T-helper 1 cell treated with Interleukin-12 subunit alpha and Interleukin-12 subunit beta and Interleukin-4 antibody, amounts not matched to agents 30 μg/mL and 1 μg/mL, for 36 hours (primary cell): ENCODE data around the gene LCK.

Experiments
- H3K27ac Mint-ChIP-seq: one replicate; pipeline ENCODE4 v1.8.0; 2021; ENCODE audit warnings: mild to moderate bottlenecking, mixed read lengths
- H3K27me3 Mint-ChIP-seq: one replicate; pipeline ENCODE4 v1.8.0; 2021; ENCODE audit warnings: low read depth, mixed read lengths
- H3K36me3 Mint-ChIP-seq: one replicate; pipeline ENCODE4 v1.8.0; 2021; ENCODE audit warnings: low read depth, mixed read lengths
- H3K4me1 Mint-ChIP-seq: one replicate; pipeline ENCODE4 v1.8.0; 2021; ENCODE audit warnings: low read depth, mixed read lengths
- H3K4me3 Mint-ChIP-seq: one replicate; pipeline ENCODE4 v1.8.0; 2021; ENCODE audit warnings: mild to moderate bottlenecking, moderate library complexity, mixed read lengths
- H3K9me3 Mint-ChIP-seq: one replicate; pipeline ENCODE4 v1.8.0; 2021; ENCODE audit warnings: mixed read lengths

Gene LCK

GRCh38 chr1:32224285-32224684, 26.8 kb upstream of the LCK start:
- Mint-ChIP-seq H3K27me3 (no peaks in the 10 kb centered on the region), H3K27ac (peak overlapping the region; percentile 10), H3K4me3 (peak overlapping the region; percentile 95), H3K4me1 (peaks cover 24% of the 10 kb centered on the region), H3K36me3 (peaks cover 35% of the 10 kb centered on the region), H3K9me3 (no peaks in the 10 kb centered on the region)

GRCh38 chr1:32228771-32229170, 22.3 kb upstream of the LCK start:
- Mint-ChIP-seq H3K4me3 (no peak overlapping the region), H3K36me3 (peaks cover 36% of the 10 kb centered on the region), H3K9me3 (no peaks in the 10 kb centered on the region), H3K27me3 (no peaks in the 10 kb centered on the region), H3K4me1 (peaks cover 13% of the 10 kb centered on the region), H3K27ac (no peak overlapping the region)

GRCh38 chr1:32231843-32232432, 19.1 kb upstream of the LCK start:
- no peak overlapping the region for H3K4me3 Mint-ChIP-seq

GRCh38 chr1:32232558-32233304, 18.3 kb upstream of the LCK start:
- Mint-ChIP-seq H3K27ac (no peak overlapping the region), H3K4me3 (no peak overlapping the region), H3K9me3 (no peaks in the 10 kb centered on the region), H3K36me3 (peaks cover 18% of the 10 kb centered on the region), H3K4me1 (peaks cover 2% of the 10 kb centered on the region), H3K27me3 (no peaks in the 10 kb centered on the region)

More at GRCh38 chr1:32231843-32232432, 19.1 kb upstream of the LCK start:
- peaks cover 2% of the 10 kb centered on the region for H3K4me1 Mint-ChIP-seq
- no peaks in the 10 kb centered on the region for H3K27me3 Mint-ChIP-seq
- peak overlapping the region; percentile 20 for H3K27ac Mint-ChIP-seq
- no peaks in the 10 kb centered on the region for H3K9me3 Mint-ChIP-seq
- peaks cover 23% of the 10 kb centered on the region for H3K36me3 Mint-ChIP-seq

- no peak overlapping the region for H3K4me3 Mint-ChIP-seq
- H3K27me3 Mint-ChIP-seq, result no peaks in the 10 kb centered on the region
- H3K4me1 Mint-ChIP-seq, result peaks cover 2% of the 10 kb centered on the region
- H3K27ac Mint-ChIP-seq, result no peak overlapping the region
- no peaks in the 10 kb centered on the region for H3K9me3 Mint-ChIP-seq
- peaks cover 6% of the 10 kb centered on the region for H3K36me3 Mint-ChIP-seq
Observed at GRCh38 chr1:32234792-32235191, 16.3 kb upstream of the LCK start.

- Mint-ChIP-seq H3K4me3 (peak overlapping the region; percentile 81), H3K36me3 (peaks cover 2% of the 10 kb centered on the region), H3K9me3 (no peaks in the 10 kb centered on the region), H3K27me3 (no peaks in the 10 kb centered on the region), H3K27ac (no peak overlapping the region), H3K4me1 (peaks cover 3% of the 10 kb centered on the region)
Observed at GRCh38 chr1:32239337-32239736, 11.7 kb upstream of the LCK start.

GRCh38 chr1:32239790-32240139, 11.3 kb upstream of the LCK start:
- Mint-ChIP-seq H3K36me3 (peaks cover 2% of the 10 kb centered on the region), H3K4me3 (peak overlapping the region; percentile 81), H3K27me3 (no peaks in the 10 kb centered on the region), H3K27ac (no peak overlapping the region), H3K9me3 (no peaks in the 10 kb centered on the region), H3K4me1 (peaks cover 3% of the 10 kb centered on the region)

GRCh38 chr1:32240140-32240951, 10.7 kb upstream of the LCK start:
- H3K9me3 Mint-ChIP-seq, result no peaks in the 10 kb centered on the region
- peak overlapping the region; percentile 81 for H3K4me3 Mint-ChIP-seq
- H3K27ac Mint-ChIP-seq, result no peak overlapping the region
- H3K36me3 Mint-ChIP-seq, result peaks cover 2% of the 10 kb centered on the region
- no peaks in the 10 kb centered on the region for H3K27me3 Mint-ChIP-seq
- H3K4me1 Mint-ChIP-seq, result peaks cover 3% of the 10 kb centered on the region

GRCh38 chr1:32241001-32241763, 9.9 kb upstream of the LCK start:
- Mint-ChIP-seq H3K27ac (no peak overlapping the region), H3K27me3 (no peaks in the 10 kb centered on the region), H3K4me3 (peak overlapping the region; percentile 81), H3K4me1 (peaks cover 3% of the 10 kb centered on the region), H3K36me3 (peaks cover under 1% of the 10 kb centered on the region), H3K9me3 (no peaks in the 10 kb centered on the region)

GRCh38 chr1:32242341-32242851, 8.7 kb upstream of the LCK start:
- Mint-ChIP-seq H3K36me3 (no peaks in the 10 kb centered on the region), H3K4me1 (peaks cover 12% of the 10 kb centered on the region), H3K27me3 (no peaks in the 10 kb centered on the region), H3K9me3 (no peaks in the 10 kb centered on the region), H3K4me3 (no peak overlapping the region), H3K27ac (peak overlapping the region; percentile 14)

- H3K36me3 Mint-ChIP-seq, result peaks cover 4% of the 10 kb centered on the region
- peak within 1 kb of the TSS; percentile 97 for H3K27ac Mint-ChIP-seq
- H3K4me1 Mint-ChIP-seq, result peaks cover 36% of the 10 kb centered on the region
- H3K27me3 Mint-ChIP-seq, result no peaks in the 10 kb centered on the region
- H3K9me3 Mint-ChIP-seq, result no peaks in the 10 kb centered on the region
- peak within 1 kb of the TSS; percentile 80 for H3K4me3 Mint-ChIP-seq
Observed at GRCh38 chr1:32246888-32247273, 4.2 kb upstream of the LCK start, which contains the start of gene FAM167B. FAM167B (plus strand) TSS chr1:32247222; CDS start chr1:32247422, 200 bp downstream.

GRCh38 chr1:32247452-32247851, 3.6 kb upstream of the LCK start:
- H3K4me3 Mint-ChIP-seq, result no peak overlapping the region
- no peaks in the 10 kb centered on the region for H3K27me3 Mint-ChIP-seq
- H3K9me3 Mint-ChIP-seq, result no peaks in the 10 kb centered on the region
- peak overlapping the region; percentile 97 for H3K27ac Mint-ChIP-seq
- peaks cover 37% of the 10 kb centered on the region for H3K4me1 Mint-ChIP-seq
- H3K36me3 Mint-ChIP-seq, result peaks cover 8% of the 10 kb centered on the region

- Mint-ChIP-seq H3K27ac (peak overlapping the region; percentile 98), H3K4me1 (peaks cover 40% of the 10 kb centered on the region), H3K4me3 (peak overlapping the region; percentile 99)
Observed at GRCh38 chr1:32247983-32248889, 2.8 kb upstream of the LCK start.

More at GRCh38 chr1:32247983-32248889, 2.8 kb upstream of the LCK start:
- Mint-ChIP-seq H3K9me3 (no peaks in the 10 kb centered on the region), H3K27me3 (no peaks in the 10 kb centered on the region), H3K36me3 (peaks cover 15% of the 10 kb centered on the region)
